GM12878 (cell line): ENCODE data around the gene SHROOM2. TPM values are rescaled to one million over a fixed set of nuclear protein-coding genes. Genes with fewer than 3 reads are reported as not detected.
A peak's percentile ranks its signal among the peaks of the same experiment; 100 is the strongest.

Experiments
- ATAC-seq: fragments of 200-7000 bp; cut with Tn5 transposase; 3 replicates; pipeline ENCODE4 v1.9.1; 2020; ENCODE audit warnings: mild to moderate bottlenecking, moderate library complexity
- BruUV-seq: library from RNA; stranded (reverse); fragments of 400-500 nt; replicated peaks from 2 replicates; lab custom pipeline; 2021; lab: Mats Ljungman, UMichigan
- CTCF ChIA-PET: fragments of 300-600 bp; sonication (Branson Sonifier 250); formaldehyde crosslinking; extraction: SDS; loops from one replicate; lab custom pipeline; 2021; ENCODE audit warnings: inconsistent platforms; lab: Yijun Ruan, JAX
- POLR2A ChIA-PET: fragments of 350-600 bp; formaldehyde crosslinking; extraction: SDS; loops from one replicate; lab custom pipeline; 2021; ENCODE audit warnings: inconsistent platforms; lab: Charles Lee
- RAD21 ChIA-PET: fragments of 300-600 bp; sonication (Branson Sonifier 250); formaldehyde crosslinking; loops from one replicate; lab custom pipeline; 2023; ENCODE audit warnings: antibody characterized with exemption; ENCODE audit not compliant: unreplicated experiment; lab: Charles Lee
- SMC1A ChIA-PET: fragments of 300-600 bp; sonication (Branson Sonifier 250); formaldehyde crosslinking; loops from one replicate; lab custom pipeline; 2023; ENCODE audit not compliant: unreplicated experiment, uncharacterized antibody; lab: Charles Lee
- DNase-seq: peaks from one replicate; pipeline ENCODE4 v3.0.0-alpha.2; 2011; ENCODE audit warnings: low read depth, low spot score
- FAIRE-seq: peaks from 3 replicates; lab custom pipeline; 2011; peaks lifted over from hg19 to GRCh38; lab: Jason Lieb, UNC
- H2AFZ ChIP-seq: 2 replicates; pipeline ENCODE4 v1.6.0; 2011; ENCODE audit warnings: low read depth, low read length, control low read depth; ENCODE audit not compliant: control insufficient read depth
- H3K27ac ChIP-seq: 2 replicates; pipeline ENCODE4 v1.5.1; 2011; ENCODE audit warnings: control low read depth; ENCODE audit not compliant: control insufficient read depth, insufficient read depth
- H3K27me3 ChIP-seq, 2 experiments: replicated peaks in 1 of 2; 2 replicates each; pipeline versions ENCODE4 v1.6.0 to v1.6.1; 2011; ENCODE audit warnings: low read length in 1 of 2; ENCODE audit not compliant: control insufficient read depth in 2 of 2, insufficient read depth in 2 of 2
- H3K36me3 ChIP-seq, 2 experiments: 2 replicates each; pipeline ENCODE4 v1.5.1; 2011; ENCODE audit warnings: low read length in 1 of 2; ENCODE audit not compliant: control insufficient read depth in 2 of 2, insufficient read depth in 2 of 2
- H3K4me1 ChIP-seq: 2 replicates; pipeline ENCODE4 v1.6.1; 2011; ENCODE audit warnings: mild to moderate bottlenecking, low read length, moderate library complexity, mixed read lengths; ENCODE audit not compliant: control insufficient read depth, insufficient read depth
- H3K4me2 ChIP-seq: 2 replicates; pipeline ENCODE4 v1.6.0; 2011; ENCODE audit warnings: control low read depth; ENCODE audit not compliant: control insufficient read depth, insufficient read depth
- H3K4me3 ChIP-seq: fragments of 200-600 bp; sonication (generic); 2 replicates; pipeline ENCODE4 v1.5.1; 2016
- H3K79me2 ChIP-seq: 2 replicates; pipeline ENCODE4 v1.6.0; 2011; ENCODE audit warnings: low read length; ENCODE audit not compliant: control insufficient read depth, insufficient read depth
- H3K9ac ChIP-seq: 2 replicates; pipeline ENCODE4 v1.8.0; 2011; ENCODE audit warnings: low read length, control low read depth, mixed read lengths; ENCODE audit not compliant: control insufficient read depth, insufficient read depth
- H3K9me3 ChIP-seq: replicated peaks from 3 replicates; pipeline ENCODE4 v1.5.1; 2011; ENCODE audit warnings: mild to moderate bottlenecking, low read length; ENCODE audit not compliant: control insufficient read depth, insufficient read depth
- H4K20me1 ChIP-seq: 2 replicates; pipeline ENCODE4 v1.6.0; 2011; ENCODE audit not compliant: control insufficient read depth, insufficient read depth
- ASH2L ChIP-seq: fragments of 300-600, 200-600 bp; sonication (generic); IDR thresholded peaks from 2 replicates; pipeline ENCODE4 v1.6.1; 2017; ENCODE audit warnings: low read depth, mild to moderate bottlenecking, borderline replicate concordance
- ETV6 ChIP-seq, 2 experiments: fragments of 450-650 bp in 1 of 2; IDR thresholded peaks in 1 of 2; conservative IDR thresholded peaks in 1 of 2; 2 replicates each; pipeline ENCODE4 v1.6.1; 2014; ENCODE audit warnings: antibody characterized with exemption in 1 of 2, borderline replicate concordance in 1 of 2, low read depth in 1 of 2, mild to moderate bottlenecking in 1 of 2, moderate library complexity in 1 of 2
- GABPA ChIP-seq: IDR thresholded peaks from 2 replicates; pipeline ENCODE4 v1.6.1; 2014; ENCODE audit warnings: antibody characterized with exemption, low read depth, mild to moderate bottlenecking, inconsistent platforms
- MXI1 ChIP-seq: fragments of 150-350 bp; IDR thresholded peaks from 2 replicates; pipeline ENCODE4 v1.6.1; 2011; ENCODE audit warnings: low read depth, mild to moderate bottlenecking, inconsistent platforms, low read length, improper control_type of control experiment
- SPI1 ChIP-seq: IDR thresholded peaks from 2 replicates; pipeline ENCODE4 v1.6.1; 2011; ENCODE audit warnings: low read depth, mild to moderate bottlenecking, low read length, moderate library complexity, borderline replicate concordance; ENCODE audit not compliant: insufficient read depth
- WGBS: methylation state at CpG from one replicate; pipeline ENCODE4 v1.1.6; 2016; ENCODE audit warnings: low lambda C conversion rate; ENCODE audit not compliant: insufficient replicate concordance, insufficient coverage; ENCODE audit errors: missing lambda C conversion rate; 5-methylcytosine and 5-hydroxymethylcytosine counted together
- in situ Hi-C: fragments of 300-500 bp; cut with MboI; formaldehyde crosslinking; loops from 9 replicates; pipeline ENCODE4 v1.14.3; 2018; ENCODE audit warnings: mixed read lengths
- intact Hi-C: fragments of 100-400 bp; cut with micrococcal nuclease; formaldehyde crosslinking; loops from one replicate; pipeline ENCODE4 v1.14.2; 2022; ENCODE audit not compliant: unreplicated experiment
- polyA plus RNA-seq, 11 experiments: library from polyadenylated mRNA; depleted of rRNA in 4 of 11; unstranded in 6 of 11; stranded (reverse) in 5 of 11; fragments of >200 nt; fragmentation: Nextera tagmentation in 4 of 11; fragmentation: Illumina TruSeq in 1 of 11; extraction: Ambion mirVana in 4 of 11; extraction: Trizol in 1 of 11; gene quantifications; 1 replicate in 1 of 11; 2 replicates in 10 of 11; pipeline versions ENCODE4 v1.2.1 to v1.2.3, GENCODE V29; 2011 to 2016; ENCODE audit warnings: inconsistent platforms in 2 of 11, missing spikeins in 2 of 11, low read depth in 1 of 11
- total RNA-seq, 4 experiments: library from RNA; depleted of rRNA in 3 of 4; stranded (reverse); fragments of >200 nt in 3 of 4; fragmentation: Illumina TruSeq in 1 of 4; extraction: Trizol in 1 of 4; gene quantifications; 2 replicates each; pipeline versions ENCODE4 v1.2.1 to v1.2.3, GENCODE V29; 2013 to 2021
- TF ChIP-seq, protein P1 (sequence below): fragments of 450-650 bp; IDR thresholded peaks from 2 replicates; pipeline ENCODE4 v1.6.1; 2017; ENCODE audit warnings: mild to moderate bottlenecking
- TF ChIP-seq, protein P2 (sequence below): IDR thresholded peaks from 2 replicates; pipeline ENCODE4 v1.6.1; 2012; ENCODE audit warnings: mild to moderate bottlenecking, low read depth, low read length
- TF ChIP-seq, protein P3 (sequence below): fragments of 450-650 bp; IDR thresholded peaks from 2 replicates; pipeline ENCODE4 v1.6.1; 2017; ENCODE audit warnings: antibody characterized with exemption, mild to moderate bottlenecking, moderate library complexity

Gene SHROOM2
- total and polyA plus RNA-seq, 10 of the 15 experiments (the other 5 are each of a cell fraction or from before 2014, with no cell fraction given), result under 0.01 to 0.15 (median 0.09) TPM; not detected in 2

DNA sequence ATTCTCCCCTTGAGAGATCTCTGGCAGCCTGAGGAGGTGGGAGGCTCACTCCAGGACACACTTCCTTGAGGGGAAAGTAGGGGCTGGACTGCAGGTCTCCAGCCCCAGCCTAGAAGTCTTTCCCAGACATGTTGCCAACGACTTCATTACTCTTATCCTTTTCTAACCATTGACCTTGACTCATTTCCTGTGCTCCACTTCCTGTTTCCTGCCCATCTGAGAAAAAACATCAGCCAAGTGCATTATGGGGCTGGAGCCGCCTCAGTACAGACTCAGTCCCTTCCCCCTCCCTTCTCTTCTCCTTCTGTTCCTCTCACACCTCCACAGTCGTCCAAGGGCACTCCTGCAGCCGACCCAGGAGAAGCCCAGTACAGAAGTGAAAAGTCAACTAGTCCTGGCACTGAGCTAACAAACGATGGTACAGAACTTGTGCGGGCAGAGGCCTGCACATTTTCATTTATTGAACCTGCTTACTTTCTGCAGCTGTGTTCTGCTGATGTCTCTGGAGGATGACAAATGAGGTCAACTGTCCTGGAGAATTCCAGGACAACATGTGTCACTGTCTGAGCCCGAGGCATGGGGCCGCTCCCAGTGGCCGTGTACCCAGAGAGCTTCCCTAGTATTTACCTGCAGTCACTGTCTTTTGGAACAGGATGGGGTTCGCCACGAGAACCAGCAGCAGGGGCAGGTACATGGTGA lies 40.7 kb upstream of the SHROOM2 start:
- DNase-seq (no peak), FAIRE-seq (no peak), ATAC-seq (no peak)
- ChIA-PET SMC1A (no interaction called here), RAD21 (no interaction called here), POLR2A (no interaction called here), CTCF (no interaction called here)
- no peaks in the 10 kb centered on the region; the same call in 2 of the 3 replicates for H3K9me3 ChIP-seq
- H3K9ac ChIP-seq, result no peak overlapping the region
- H3K36me3 ChIP-seq, result no peaks in the 10 kb centered on the region
- H2AFZ ChIP-seq, result no peak overlapping the region
- H3K27ac ChIP-seq, result no peak overlapping the region
- no peaks in the 10 kb centered on the region for H3K27me3 ChIP-seq
- 61% methylated on average over 11 of the region's 11 CpGs for WGBS
- intact Hi-C loops (loop anchor here (10.0 kb wide), 1 partner anchor 199 kb away; no protein-coding TSS in a partner anchor), in situ Hi-C loops (no loop called here)
- H4K20me1 ChIP-seq, result no peaks in the 10 kb centered on the region
- H3K79me2 ChIP-seq, result no peaks in the 10 kb centered on the region
- TF ChIP-seq, protein P1, sequence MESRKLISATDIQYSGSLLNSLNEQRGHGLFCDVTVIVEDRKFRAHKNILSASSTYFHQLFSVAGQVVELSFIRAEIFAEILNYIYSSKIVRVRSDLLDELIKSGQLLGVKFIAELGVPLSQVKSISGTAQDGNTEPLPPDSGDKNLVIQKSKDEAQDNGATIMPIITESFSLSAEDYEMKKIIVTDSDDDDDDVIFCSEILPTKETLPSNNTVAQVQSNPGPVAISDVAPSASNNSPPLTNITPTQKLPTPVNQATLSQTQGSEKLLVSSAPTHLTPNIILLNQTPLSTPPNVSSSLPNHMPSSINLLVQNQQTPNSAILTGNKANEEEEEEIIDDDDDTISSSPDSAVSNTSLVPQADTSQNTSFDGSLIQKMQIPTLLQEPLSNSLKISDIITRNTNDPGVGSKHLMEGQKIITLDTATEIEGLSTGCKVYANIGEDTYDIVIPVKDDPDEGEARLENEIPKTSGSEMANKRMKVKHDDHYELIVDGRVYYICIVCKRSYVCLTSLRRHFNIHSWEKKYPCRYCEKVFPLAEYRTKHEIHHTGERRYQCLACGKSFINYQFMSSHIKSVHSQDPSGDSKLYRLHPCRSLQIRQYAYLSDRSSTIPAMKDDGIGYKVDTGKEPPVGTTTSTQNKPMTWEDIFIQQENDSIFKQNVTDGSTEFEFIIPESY, result no peak
- no peak for TF ChIP-seq ASH2L
- TF ChIP-seq MXI1, result no peak
- TF ChIP-seq, protein P2, sequence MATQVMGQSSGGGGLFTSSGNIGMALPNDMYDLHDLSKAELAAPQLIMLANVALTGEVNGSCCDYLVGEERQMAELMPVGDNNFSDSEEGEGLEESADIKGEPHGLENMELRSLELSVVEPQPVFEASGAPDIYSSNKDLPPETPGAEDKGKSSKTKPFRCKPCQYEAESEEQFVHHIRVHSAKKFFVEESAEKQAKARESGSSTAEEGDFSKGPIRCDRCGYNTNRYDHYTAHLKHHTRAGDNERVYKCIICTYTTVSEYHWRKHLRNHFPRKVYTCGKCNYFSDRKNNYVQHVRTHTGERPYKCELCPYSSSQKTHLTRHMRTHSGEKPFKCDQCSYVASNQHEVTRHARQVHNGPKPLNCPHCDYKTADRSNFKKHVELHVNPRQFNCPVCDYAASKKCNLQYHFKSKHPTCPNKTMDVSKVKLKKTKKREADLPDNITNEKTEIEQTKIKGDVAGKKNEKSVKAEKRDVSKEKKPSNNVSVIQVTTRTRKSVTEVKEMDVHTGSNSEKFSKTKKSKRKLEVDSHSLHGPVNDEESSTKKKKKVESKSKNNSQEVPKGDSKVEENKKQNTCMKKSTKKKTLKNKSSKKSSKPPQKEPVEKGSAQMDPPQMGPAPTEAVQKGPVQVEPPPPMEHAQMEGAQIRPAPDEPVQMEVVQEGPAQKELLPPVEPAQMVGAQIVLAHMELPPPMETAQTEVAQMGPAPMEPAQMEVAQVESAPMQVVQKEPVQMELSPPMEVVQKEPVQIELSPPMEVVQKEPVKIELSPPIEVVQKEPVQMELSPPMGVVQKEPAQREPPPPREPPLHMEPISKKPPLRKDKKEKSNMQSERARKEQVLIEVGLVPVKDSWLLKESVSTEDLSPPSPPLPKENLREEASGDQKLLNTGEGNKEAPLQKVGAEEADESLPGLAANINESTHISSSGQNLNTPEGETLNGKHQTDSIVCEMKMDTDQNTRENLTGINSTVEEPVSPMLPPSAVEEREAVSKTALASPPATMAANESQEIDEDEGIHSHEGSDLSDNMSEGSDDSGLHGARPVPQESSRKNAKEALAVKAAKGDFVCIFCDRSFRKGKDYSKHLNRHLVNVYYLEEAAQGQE, result no peak
- peak in 1 of 2 experiments; percentile 35; a peak in 1 of 4 replicates for TF ChIP-seq ETV6 (conservative IDR thresholded peaks at IDR 0.05 in 1 of 2, IDR thresholded peaks at IDR 0.05 in 1 of 2; ENCODE audit: borderline replicate concordance in 1 of 2, low read depth in 1 of 2)
- TF ChIP-seq SPI1, result peak; percentile 47; the same call in 1 of the 2 replicates
- TF ChIP-seq, protein P3, sequence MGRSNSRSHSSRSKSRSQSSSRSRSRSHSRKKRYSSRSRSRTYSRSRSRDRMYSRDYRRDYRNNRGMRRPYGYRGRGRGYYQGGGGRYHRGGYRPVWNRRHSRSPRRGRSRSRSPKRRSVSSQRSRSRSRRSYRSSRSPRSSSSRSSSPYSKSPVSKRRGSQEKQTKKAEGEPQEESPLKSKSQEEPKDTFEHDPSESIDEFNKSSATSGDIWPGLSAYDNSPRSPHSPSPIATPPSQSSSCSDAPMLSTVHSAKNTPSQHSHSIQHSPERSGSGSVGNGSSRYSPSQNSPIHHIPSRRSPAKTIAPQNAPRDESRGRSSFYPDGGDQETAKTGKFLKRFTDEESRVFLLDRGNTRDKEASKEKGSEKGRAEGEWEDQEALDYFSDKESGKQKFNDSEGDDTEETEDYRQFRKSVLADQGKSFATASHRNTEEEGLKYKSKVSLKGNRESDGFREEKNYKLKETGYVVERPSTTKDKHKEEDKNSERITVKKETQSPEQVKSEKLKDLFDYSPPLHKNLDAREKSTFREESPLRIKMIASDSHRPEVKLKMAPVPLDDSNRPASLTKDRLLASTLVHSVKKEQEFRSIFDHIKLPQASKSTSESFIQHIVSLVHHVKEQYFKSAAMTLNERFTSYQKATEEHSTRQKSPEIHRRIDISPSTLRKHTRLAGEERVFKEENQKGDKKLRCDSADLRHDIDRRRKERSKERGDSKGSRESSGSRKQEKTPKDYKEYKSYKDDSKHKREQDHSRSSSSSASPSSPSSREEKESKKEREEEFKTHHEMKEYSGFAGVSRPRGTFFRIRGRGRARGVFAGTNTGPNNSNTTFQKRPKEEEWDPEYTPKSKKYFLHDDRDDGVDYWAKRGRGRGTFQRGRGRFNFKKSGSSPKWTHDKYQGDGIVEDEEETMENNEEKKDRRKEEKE, result no peak
- peak; percentile 60; the same call in 1 of the 2 replicates for TF ChIP-seq GABPA
- no peak overlapping the region for H3K4me3 ChIP-seq
- no peak overlapping the region for H3K4me2 ChIP-seq
- BruUV-seq, result no TSS peak
- no peaks in the 10 kb centered on the region for H3K4me1 ChIP-seq
